ENCODE results near the gene TFDP3. TPM values are rescaled to one million over a fixed set of nuclear protein-coding genes. Genes with fewer than 3 reads are reported as not detected.

The TFDP3 gene
- total RNA-seq, 1 donor from 2014 or later, result not detected

DNA sequence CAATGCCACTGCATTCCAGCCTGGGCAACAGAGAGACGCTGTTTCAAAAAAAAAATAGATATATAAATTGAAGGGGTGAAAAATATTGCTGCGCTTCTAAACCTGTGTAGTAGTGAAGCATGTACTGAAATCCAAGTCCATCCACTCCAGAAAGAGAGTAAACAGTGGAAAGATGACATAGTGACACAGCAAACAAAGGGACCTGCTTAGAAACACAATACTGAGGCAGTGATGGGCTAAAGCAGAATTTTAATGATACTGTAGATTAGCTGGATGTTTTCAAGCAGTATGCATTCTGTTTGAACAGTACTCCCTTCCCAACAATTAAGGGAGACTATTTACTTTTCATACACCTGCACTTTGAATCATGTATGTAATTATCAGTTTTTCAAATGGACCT is 42.5 kb downstream of the TFDP3 start:
- no peaks in the 10 kb centered on the region for H3K27me3 Mint-ChIP-seq (ENCODE audit: low read depth)
- no peaks in the 10 kb centered on the region for H3K4me1 Mint-ChIP-seq (ENCODE audit: low read depth)
- no peak for DNase-seq (ENCODE audit: low spot score)
- H3K4me3 Mint-ChIP-seq (ENCODE audit: low read depth), result no peak overlapping the region
- no peak overlapping the region for H3K27ac Mint-ChIP-seq
- H3K36me3 Mint-ChIP-seq (ENCODE audit: low read depth), result no peaks in the 10 kb centered on the region
- intact Hi-C loops (cut with micrococcal nuclease), result no loop called here
- no peaks in the 10 kb centered on the region for H3K9me3 Mint-ChIP-seq

DNA sequence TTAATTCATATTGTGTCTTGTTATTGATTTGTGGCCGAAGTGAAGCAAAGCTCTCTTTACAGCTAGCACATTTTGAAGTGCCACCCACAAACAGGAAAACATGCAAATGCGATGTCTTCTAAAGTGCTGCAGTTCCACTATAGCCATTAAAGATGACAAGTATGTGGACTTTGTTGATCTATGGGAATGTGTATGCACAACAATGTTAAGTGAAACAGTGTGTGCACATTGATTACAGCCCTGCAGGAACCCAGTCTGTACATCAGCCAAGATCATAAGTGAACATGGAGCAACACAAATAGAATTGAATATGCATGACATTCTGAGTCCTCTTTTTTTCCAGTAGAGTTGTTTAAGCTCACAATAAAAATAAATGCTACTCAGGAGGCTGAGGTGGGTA is 43.0 kb downstream of the TFDP3 start:
- Mint-ChIP-seq H3K36me3 (ENCODE audit: low read depth) (no peaks in the 10 kb centered on the region), H3K4me1 (ENCODE audit: low read depth) (no peaks in the 10 kb centered on the region), H3K27ac (no peak overlapping the region), H3K9me3 (no peaks in the 10 kb centered on the region), H3K27me3 (ENCODE audit: low read depth) (no peaks in the 10 kb centered on the region), H3K4me3 (ENCODE audit: low read depth) (no peak overlapping the region)
- DNase-seq (ENCODE audit: low spot score), result no peak
- intact Hi-C loops (cut with micrococcal nuclease), result no loop called here

- Mint-ChIP-seq H3K27ac (no peak overlapping the region), H3K36me3 (ENCODE audit: low read depth) (no peaks in the 10 kb centered on the region), H3K4me3 (ENCODE audit: low read depth) (no peak overlapping the region), H3K27me3 (ENCODE audit: low read depth) (no peaks in the 10 kb centered on the region), H3K9me3 (no peaks in the 10 kb centered on the region), H3K4me1 (ENCODE audit: low read depth) (no peaks in the 10 kb centered on the region)
- intact Hi-C loops (cut with micrococcal nuclease), result no loop called here
- DNase-seq (ENCODE audit: low spot score), result no peak
Observed at GRCh38 chrX:133171962-133172708, 46.0 kb downstream of the TFDP3 start.

Other genes starting within 250 kb of the TFDP3 start
- not detected in 2 replicates for gene USP26, start 121.2 kb downstream of the TFDP3 start, total RNA-seq
- not detected in 2 replicates for gene GPC4, start 197.1 kb upstream of the TFDP3 start, total RNA-seq

All from activated T-helper 2 cell treated with anti-CD3 and anti-CD28 coated beads, Interferon-gamma antibody, Interleukin-2, Interleukin-4, amounts not matched to agents 10 μg/mL and 5 μg/mL and 100 μg/mL, durations not matched to agents 14 hours and 24 hours and 36 hours (primary cell).